Spleen (tissue), 7 donors: Measurements from ENCODE around the gene FAM193A.

ENCODE experiments used
- CTCF ChIP-seq, 11 experiments: fragments of 200-600 bp in 7 of 11; fragments of 450-650 bp in 4 of 11; sonication (generic) in 4 of 11; IDR thresholded peaks in 8 of 11; conservative IDR thresholded peaks in 3 of 11; 1 replicate in 7 of 11; 2 replicates in 4 of 11; pipeline versions ENCODE4 v1.4.0 to v1.8.0; 2016 to 2021; ENCODE audit warnings: antibody characterized with exemption in 11 of 11, inconsistent platforms in 4 of 11, mild to moderate bottlenecking in 1 of 11
- POLR2A ChIP-seq, 3 donors: fragments of 450-650 bp; IDR thresholded peaks; one replicate each; pipeline ENCODE4 v1.5.1; 2017; ENCODE audit warnings: antibody characterized with exemption in 3 of 3, mild to moderate bottlenecking in 1 of 3
- POLR2AphosphoS5 ChIP-seq, 3 donors: sonication (generic); formaldehyde crosslinking; IDR thresholded peaks; one replicate each; pipeline ENCODE4 v1.5.1; 2017; ENCODE audit warnings: antibody characterized with exemption in 3 of 3
- donor health status: DM: no; HTN: no; CAD: no; lungs with moderate emphysema.
- donor health status: DM: no; HTN: no; CAD: no.
- donor health status: DM: no; HTN: no; CAD: no.

GRCh38 chr4:2486981-2487380 lies 49.5 kb upstream of the FAM193A start:
- TF ChIP-seq POLR2A (IDR thresholded peaks at IDR 0.05) (no peak), CTCF (IDR thresholded peaks at IDR 0.05 in 8 of 11, conservative IDR thresholded peaks at IDR 0.05 in 3 of 11) (no peak), POLR2AphosphoS5 (IDR thresholded peaks at IDR 0.05) (no peak)
